ENCODE measurements around the gene EMX2.

Gene EMX2

GRCh38 chr10:117543225-117544003, 868 bp downstream of the EMX2 start:
- DNase-seq (ENCODE audit: low read depth in 1 of 2, low spot score in 1 of 2): no peak

GRCh38 chr10:117544004-117544701, 1.6 kb downstream of the EMX2 start:
- no peak for DNase-seq (ENCODE audit: low read depth in 1 of 2, low spot score in 1 of 2)

- DNase-seq (ENCODE audit: low read depth in 1 of 2, low spot score in 1 of 2): no peak
Observed at GRCh38 chr10:117544711-117545140, 2.2 kb downstream of the EMX2 start.

GRCh38 chr10:117545141-117546019, 2.8 kb downstream of the EMX2 start:
- no peak for DNase-seq (ENCODE audit: low read depth in 1 of 2, low spot score in 1 of 2)

- DNase-seq (ENCODE audit: low read depth in 1 of 2, low spot score in 1 of 2): no peak
Observed at GRCh38 chr10:117546020-117546580, 3.6 kb downstream of the EMX2 start.

- no peak for DNase-seq (ENCODE audit: low read depth in 1 of 2, low spot score in 1 of 2)
Observed at GRCh38 chr10:117546581-117547015, 4.1 kb downstream of the EMX2 start.

GRCh38 chr10:117547016-117547715, 4.6 kb downstream of the EMX2 start:
- DNase-seq (ENCODE audit: low read depth in 1 of 2, low spot score in 1 of 2): no peak

- DNase-seq (ENCODE audit: low read depth in 1 of 2, low spot score in 1 of 2): no peak
Observed at GRCh38 chr10:117547716-117548668, 5.4 kb downstream of the EMX2 start.

- DNase-seq (ENCODE audit: low read depth in 1 of 2, low spot score in 1 of 2): no peak
Observed at GRCh38 chr10:117549100-117549585, 6.6 kb downstream of the EMX2 start.

- DNase-seq (ENCODE audit: low read depth in 1 of 2, low spot score in 1 of 2): no peak
Observed at GRCh38 chr10:117550076-117550475, 7.5 kb downstream of the EMX2 start.

- no peak for DNase-seq (ENCODE audit: low read depth in 1 of 2, low spot score in 1 of 2)
Observed at GRCh38 chr10:117550599-117551329, 8.2 kb downstream of the EMX2 start.

- no peak for DNase-seq (ENCODE audit: low read depth in 1 of 2, low spot score in 1 of 2)
Observed at GRCh38 chr10:117551330-117552155, 9.0 kb downstream of the EMX2 start.

- DNase-seq (ENCODE audit: low read depth in 1 of 2, low spot score in 1 of 2): no peak
Observed at GRCh38 chr10:117552156-117552631, 9.6 kb downstream of the EMX2 start.

GRCh38 chr10:117552701-117553141, 10.2 kb downstream of the EMX2 start:
- no peak for DNase-seq (ENCODE audit: low read depth in 1 of 2, low spot score in 1 of 2)

GRCh38 chr10:117553142-117553814, 10.7 kb downstream of the EMX2 start:
- DNase-seq (ENCODE audit: low read depth in 1 of 2, low spot score in 1 of 2): no peak

GRCh38 chr10:117553815-117554172, 11.2 kb downstream of the EMX2 start:
- no peak for DNase-seq (ENCODE audit: low read depth in 1 of 2, low spot score in 1 of 2)

GRCh38 chr10:117554241-117554814, 11.8 kb downstream of the EMX2 start:
- DNase-seq (ENCODE audit: low read depth in 1 of 2, low spot score in 1 of 2): no peak
